ENCODE results near the gene ODAD3.

DNA sequence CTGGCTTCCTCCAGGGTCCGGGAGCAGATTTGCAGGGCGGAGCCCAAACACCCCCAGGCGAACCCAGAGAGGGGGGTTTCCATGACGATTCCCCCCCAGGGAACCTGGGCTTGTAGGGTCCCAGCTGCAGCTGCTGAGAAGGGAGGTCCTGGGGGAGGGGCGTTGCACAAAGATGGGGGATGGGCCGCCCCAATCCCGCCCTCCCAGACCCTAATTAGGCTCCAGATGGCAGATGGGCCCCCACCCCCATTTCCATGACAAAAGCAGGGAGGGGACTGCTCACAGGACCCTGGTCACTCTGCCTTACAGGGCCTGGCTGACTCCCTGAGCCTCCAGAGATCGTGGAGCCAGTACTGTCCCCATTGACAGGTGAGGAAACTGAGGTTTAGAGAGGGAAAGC is 30.7 kb upstream of the ODAD3 start:
- TF ChIP-seq, protein P1, sequence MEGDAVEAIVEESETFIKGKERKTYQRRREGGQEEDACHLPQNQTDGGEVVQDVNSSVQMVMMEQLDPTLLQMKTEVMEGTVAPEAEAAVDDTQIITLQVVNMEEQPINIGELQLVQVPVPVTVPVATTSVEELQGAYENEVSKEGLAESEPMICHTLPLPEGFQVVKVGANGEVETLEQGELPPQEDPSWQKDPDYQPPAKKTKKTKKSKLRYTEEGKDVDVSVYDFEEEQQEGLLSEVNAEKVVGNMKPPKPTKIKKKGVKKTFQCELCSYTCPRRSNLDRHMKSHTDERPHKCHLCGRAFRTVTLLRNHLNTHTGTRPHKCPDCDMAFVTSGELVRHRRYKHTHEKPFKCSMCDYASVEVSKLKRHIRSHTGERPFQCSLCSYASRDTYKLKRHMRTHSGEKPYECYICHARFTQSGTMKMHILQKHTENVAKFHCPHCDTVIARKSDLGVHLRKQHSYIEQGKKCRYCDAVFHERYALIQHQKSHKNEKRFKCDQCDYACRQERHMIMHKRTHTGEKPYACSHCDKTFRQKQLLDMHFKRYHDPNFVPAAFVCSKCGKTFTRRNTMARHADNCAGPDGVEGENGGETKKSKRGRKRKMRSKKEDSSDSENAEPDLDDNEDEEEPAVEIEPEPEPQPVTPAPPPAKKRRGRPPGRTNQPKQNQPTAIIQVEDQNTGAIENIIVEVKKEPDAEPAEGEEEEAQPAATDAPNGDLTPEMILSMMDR (IDR thresholded peaks at IDR 0.05; ENCODE audit: low read depth, low read length): no peak
- no peak for TF ChIP-seq EZH2phosphoT487 (IDR thresholded peaks at IDR 0.05; ENCODE audit: low read depth)

Data from OCI-LY3 (cell line).